ENCODE data around the gene CSAG1.
A peak's percentile ranks its signal among the peaks of the same experiment; 100 is the strongest.
"Not testable (repeated sequence)": the region's sequence is repeated elsewhere in the genome, so short reads cannot be mapped to it uniquely, and the experiment has no call there.

CSAG1 gene

GRCh38 chrX:152733261-152733975 is at the start of gene CSAG1, which contains the start of gene MAGEA12:
CSAG1 (minus strand) TSS chrX:152733721; CDS start chrX:152732460, 1,261 bp downstream.
MAGEA12 (plus strand) TSS chrX:152733757; CDS start chrX:152736162, 2,405 bp downstream.
- DNase-seq: peak; percentile 50 to 73

GRCh38 chrX:152769549-152770289 is 36.2 kb upstream of the CSAG1 start, which contains the start of gene MAGEA6:
MAGEA6 (minus strand) TSS chrX:152769689; CDS start chrX:152767650, 2,039 bp downstream.
- not testable (repeated sequence) for DNase-seq

GRCh38 chrX:152766562-152766961 is 33.0 kb upstream of the CSAG1 start:
- not testable (repeated sequence) for DNase-seq

DNA sequence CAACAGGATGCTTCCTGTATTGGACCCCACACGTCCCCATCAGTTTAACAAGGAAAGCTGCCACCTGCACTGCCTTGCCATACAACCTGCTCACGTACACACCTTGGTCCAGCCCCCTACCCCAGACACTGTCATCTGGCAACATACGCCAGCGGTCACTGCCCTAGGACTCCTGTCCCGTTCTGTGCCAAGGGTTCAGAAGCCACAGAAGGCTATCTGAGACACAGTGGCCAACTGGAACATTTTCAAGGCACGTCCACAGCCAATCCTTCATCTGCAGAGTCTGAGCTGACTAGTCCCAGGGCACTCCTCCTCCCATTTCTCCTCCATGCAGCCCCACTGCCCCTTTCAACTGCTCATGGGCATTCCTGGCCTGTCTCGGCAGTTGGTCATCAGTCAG is 28.1 kb upstream of the CSAG1 start:
- not testable (repeated sequence) for DNase-seq

DNA sequence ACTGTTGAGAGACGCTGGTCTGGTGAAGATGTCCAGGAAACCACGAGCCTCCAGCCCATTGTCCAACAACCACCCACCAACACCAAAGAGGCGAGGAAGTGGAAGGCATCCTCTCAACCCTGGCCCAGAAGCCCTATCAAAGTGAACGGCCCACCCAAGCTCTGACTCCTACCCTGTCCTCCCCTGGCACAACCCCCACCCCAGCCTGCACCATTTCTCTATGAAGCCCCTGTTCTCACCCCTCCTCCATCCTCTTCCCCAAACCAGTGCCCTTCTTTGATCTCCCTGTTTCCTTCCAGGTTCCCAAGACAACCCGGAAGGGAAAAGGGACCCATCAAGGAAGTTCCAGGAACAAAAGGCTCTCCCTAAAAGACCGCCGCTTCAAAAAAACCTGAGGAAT is 26.0 kb upstream of the CSAG1 start:
- DNase-seq: not testable (repeated sequence)

DNA sequence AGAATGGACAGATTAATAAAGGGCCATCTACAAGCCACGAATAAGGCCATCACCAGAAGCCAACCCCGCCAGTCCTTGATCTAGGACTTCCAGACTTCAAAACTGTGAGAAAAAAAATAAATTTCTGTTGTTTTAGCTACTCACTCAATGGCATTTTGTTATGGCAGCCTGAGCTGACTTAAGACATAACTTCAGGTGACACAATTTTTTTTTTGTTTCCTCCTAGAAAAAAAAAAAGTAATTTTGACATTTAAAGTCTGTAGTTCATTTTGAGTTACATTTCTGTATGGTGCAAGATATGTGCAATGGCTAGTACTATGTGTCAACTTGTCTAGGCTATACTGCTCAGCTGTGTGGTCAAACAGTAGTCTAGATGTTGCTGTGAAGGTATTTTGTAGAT is 25.4 kb upstream of the CSAG1 start, which contains the start of gene CSAG3:
Gene CSAG3 (plus strand): TSS at position 301 of the 400 bp plus-strand sequence.
- DNase-seq: not testable (repeated sequence)

DNA sequence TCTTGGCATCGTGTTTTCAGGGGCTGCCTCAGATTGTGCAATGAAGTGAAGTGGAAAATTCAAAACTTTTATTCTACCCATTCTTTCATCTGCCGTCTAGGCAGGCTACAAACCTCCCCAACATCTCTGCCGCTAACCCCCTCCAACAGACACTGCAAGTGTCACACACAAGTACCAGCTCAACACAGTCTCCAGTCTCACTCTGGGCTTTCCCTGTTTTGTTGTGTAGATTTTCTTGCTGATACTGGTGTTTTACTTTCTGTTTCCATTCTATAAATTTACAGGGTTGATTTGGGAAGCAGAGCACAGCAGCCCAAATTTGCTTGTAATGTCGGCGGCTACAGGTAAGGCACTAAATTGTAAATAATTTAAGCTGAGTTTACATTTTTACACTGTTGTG is 21.4 kb upstream of the CSAG1 start:
- DNase-seq: not testable (repeated sequence)

DNA sequence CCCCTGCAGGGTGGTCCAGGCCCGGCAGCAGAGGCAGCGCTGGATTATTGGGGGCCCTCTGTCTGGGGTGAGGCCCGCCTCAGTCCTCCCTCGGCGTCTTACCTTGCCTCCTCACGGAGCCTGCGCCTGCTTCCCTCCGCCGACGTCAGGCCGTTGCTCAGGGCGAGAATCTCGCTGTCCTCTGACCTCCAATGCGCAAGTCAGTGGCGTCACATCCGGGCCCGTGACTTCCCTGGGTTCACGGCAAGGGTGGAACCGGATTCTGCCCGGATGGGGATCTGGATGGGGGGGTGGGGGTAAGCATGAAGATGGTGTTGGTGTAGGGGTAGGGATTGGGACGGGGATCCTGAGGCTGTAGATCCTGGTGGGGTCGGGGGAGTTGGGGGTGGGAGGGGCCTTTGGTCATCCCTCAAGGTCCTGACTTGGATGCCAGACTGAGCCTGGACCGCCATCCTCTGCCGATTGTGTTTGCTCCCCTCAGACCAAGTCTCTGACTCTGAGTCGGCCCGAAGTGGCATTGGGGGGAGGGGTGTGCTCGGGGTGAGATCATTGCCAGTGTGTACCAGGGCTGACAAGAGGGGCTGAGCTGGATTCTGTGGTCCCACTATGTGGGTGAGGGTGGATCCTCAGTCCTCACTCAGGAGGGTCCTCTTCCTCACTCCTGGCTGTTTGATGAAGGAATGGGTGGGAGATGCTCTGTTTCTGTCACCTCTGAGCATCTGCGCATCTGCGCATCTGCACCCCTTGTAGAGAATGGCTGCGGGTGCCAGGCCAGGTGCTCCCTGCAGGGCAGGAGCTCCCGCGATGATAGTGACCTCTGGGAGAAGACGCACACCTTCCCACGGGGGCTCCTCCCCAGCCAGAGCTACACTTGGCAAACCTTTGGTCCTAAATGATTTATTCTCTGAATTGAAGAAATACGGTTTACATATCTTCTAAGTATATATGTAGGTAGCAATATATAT is 20.4 kb upstream of the CSAG1 start, which contains the start of gene MAGEA2:
Gene MAGEA2 (minus strand): TSS at position 157 of the 965 bp plus-strand sequence. CDS start 2,479 bp downstream, outside the sequence.
- not testable (repeated sequence) for DNase-seq

DNA sequence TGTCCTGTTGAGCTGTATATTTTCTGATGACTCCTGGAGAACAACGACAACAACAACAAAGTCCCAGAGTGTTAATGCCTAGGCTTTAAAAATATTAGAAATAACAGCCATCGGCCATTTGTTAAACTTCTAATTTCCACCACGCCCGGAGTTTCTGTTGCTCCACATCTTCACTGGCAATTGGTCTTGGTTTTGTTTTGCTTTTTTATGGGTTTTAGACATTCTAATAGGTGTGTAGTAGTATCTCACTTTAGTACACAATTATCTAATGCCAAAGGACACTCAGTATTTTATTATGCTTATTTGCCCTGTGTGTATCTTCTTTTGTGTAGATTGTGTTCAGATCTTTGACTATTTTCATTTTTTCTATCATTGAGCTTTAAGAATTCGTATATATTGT is 5.0 kb upstream of the CSAG1 start:
- DNase-seq: no peak

- not testable (repeated sequence) for DNase-seq
Measured at GRCh38 chrX:152736528-152736927, 3.0 kb upstream of the CSAG1 start.

GRCh38 chrX:152735860-152736511 is 2.5 kb upstream of the CSAG1 start:
- DNase-seq: no peak

DNA sequence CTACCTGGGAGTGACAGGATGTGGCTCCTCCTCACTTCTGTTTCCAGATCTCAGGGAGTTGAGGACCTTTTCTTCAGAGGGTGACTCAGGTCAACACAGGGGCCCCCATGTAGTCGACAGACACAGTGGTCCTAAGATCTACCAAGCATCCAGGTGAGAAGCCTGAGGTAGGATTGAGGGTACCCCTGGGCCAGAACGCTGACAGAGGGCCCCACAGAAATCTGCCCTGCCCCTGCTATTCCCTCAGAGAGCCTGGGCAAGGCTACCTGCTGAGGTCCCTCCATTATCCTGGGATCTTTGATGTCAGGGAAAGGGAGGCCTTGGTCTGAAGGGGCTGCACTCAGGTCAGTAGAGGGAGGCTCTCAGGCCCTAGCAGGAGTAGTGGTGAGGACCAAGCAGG is 1.6 kb upstream of the CSAG1 start:
- DNase-seq: no peak

DNA sequence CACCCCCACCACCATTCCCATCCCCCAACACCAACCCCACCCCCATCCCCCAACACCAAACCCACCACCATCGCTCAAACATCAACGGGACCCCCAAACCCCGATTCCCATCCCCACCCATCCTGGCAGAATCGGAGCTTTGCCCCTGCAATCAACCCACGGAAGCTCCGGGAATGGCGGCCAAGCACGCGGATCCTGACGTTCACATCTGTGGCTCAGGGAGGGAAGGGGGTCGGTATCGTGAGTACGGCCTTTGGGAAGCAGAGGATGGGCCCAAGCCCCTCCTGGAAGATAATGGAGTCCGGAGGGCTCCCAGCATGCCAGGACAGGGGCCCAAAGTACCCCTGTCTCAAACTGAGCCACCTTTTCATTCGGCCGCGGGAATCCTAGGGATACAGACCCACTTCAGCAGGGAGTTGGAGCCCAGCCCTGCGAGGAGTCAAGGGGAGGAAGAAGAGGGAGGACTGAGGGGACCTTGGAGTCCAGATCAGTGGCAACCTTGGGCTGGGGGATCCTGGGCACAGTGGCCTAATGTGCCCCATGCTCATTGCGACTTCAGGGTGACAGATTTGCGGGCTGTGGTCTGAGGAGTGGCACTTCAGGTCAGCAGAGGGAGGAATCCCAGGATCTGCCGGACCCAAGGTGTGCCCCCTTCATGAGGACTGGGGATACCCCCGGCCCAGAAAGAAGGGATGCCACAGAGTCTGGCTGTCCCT is 780 bp upstream of the CSAG1 start:
- DNase-seq: not testable (repeated sequence)

GRCh38 chrX:152725409-152725808 is 8.1 kb downstream of the CSAG1 start:
- no peak for DNase-seq

DNA sequence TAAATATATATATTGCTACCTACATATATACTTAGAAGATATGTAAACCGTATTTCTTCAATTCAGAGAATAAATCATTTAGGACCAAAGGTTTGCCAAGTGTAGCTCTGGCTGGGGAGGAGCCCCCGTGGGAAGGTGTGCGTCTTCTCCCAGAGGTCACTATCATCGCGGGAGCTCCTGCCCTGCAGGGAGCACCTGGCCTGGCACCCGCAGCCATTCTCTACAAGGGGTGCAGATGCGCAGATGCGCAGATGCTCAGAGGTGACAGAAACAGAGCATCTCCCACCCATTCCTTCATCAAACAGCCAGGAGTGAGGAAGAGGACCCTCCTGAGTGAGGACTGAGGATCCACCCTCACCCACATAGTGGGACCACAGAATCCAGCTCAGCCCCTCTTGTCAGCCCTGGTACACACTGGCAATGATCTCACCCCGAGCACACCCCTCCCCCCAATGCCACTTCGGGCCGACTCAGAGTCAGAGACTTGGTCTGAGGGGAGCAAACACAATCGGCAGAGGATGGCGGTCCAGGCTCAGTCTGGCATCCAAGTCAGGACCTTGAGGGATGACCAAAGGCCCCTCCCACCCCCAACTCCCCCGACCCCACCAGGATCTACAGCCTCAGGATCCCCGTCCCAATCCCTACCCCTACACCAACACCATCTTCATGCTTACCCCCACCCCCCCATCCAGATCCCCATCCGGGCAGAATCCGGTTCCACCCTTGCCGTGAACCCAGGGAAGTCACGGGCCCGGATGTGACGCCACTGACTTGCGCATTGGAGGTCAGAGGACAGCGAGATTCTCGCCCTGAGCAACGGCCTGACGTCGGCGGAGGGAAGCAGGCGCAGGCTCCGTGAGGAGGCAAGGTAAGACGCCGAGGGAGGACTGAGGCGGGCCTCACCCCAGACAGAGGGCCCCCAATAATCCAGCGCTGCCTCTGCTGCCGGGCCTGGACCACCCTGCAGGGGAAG is 19.4 kb downstream of the CSAG1 start, which contains the start of gene MAGEA2B:
Gene MAGEA2B (plus strand): TSS at position 814 of the 973 bp plus-strand sequence. CDS start 2,479 bp downstream, outside the sequence.
- not testable (repeated sequence) for DNase-seq

GRCh38 chrX:152713195-152713594 is 20.3 kb downstream of the CSAG1 start:
- DNase-seq: not testable (repeated sequence)

DNA sequence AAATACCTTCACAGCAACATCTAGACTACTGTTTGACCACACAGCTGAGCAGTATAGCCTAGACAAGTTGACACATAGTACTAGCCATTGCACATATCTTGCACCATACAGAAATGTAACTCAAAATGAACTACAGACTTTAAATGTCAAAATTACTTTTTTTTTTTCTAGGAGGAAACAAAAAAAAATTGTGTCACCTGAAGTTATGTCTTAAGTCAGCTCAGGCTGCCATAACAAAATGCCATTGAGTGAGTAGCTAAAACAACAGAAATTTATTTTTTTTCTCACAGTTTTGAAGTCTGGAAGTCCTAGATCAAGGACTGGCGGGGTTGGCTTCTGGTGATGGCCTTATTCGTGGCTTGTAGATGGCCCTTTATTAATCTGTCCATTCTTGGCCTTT is 24.3 kb downstream of the CSAG1 start, which contains the start of gene CSAG2:
Gene CSAG2 (minus strand): TSS at position 101 of the 400 bp plus-strand sequence. CDS start 161 bp downstream, outside the sequence.
- DNase-seq: not testable (repeated sequence)

DNA sequence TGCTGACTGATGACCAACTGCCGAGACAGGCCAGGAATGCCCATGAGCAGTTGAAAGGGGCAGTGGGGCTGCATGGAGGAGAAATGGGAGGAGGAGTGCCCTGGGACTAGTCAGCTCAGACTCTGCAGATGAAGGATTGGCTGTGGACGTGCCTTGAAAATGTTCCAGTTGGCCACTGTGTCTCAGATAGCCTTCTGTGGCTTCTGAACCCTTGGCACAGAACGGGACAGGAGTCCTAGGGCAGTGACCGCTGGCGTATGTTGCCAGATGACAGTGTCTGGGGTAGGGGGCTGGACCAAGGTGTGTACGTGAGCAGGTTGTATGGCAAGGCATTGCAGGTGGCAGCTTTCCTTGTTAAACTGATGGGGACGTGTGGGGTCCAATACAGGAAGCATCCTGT is 27.0 kb downstream of the CSAG1 start:
- not testable (repeated sequence) for DNase-seq

DNA sequence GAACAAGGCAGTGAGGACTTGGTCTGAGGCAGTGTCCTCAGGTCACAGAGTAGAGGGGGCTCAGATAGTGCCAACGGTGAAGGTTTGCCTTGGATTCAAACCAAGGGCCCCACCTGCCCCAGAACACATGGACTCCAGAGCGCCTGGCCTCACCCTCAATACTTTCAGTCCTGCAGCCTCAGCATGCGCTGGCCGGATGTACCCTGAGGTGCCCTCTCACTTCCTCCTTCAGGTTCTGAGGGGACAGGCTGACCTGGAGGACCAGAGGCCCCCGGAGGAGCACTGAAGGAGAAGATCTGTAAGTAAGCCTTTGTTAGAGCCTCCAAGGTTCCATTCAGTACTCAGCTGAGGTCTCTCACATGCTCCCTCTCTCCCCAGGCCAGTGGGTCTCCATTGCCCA is 33.1 kb downstream of the CSAG1 start:
- DNase-seq: not testable (repeated sequence)
